ENCODE measurements around the gene NCOA5.

Gene NCOA5

GRCh38 chr20:46063151-46063550 lies 26.6 kb downstream of the NCOA5 start:
- DNase-seq (ENCODE audit: low read depth in 1 of 2, low spot score in 1 of 2) = no peak

GRCh38 chr20:46062621-46063020 lies 27.1 kb downstream of the NCOA5 start:
- DNase-seq (ENCODE audit: low read depth in 1 of 2, low spot score in 1 of 2) = no peak

GRCh38 chr20:46062151-46062550 lies 27.6 kb downstream of the NCOA5 start:
- no peak for DNase-seq (ENCODE audit: low read depth in 1 of 2, low spot score in 1 of 2)

GRCh38 chr20:46060975-46061374 lies 28.8 kb downstream of the NCOA5 start:
- no peak for DNase-seq (ENCODE audit: low read depth in 1 of 2, low spot score in 1 of 2)

- no peak for DNase-seq (ENCODE audit: low read depth in 1 of 2, low spot score in 1 of 2)
Observed at GRCh38 chr20:46060301-46060881, 29.4 kb downstream of the NCOA5 start.

GRCh38 chr20:46058599-46059281 lies 31.0 kb downstream of the NCOA5 start:
- no peak for DNase-seq (ENCODE audit: low read depth in 1 of 2, low spot score in 1 of 2)

GRCh38 chr20:46057856-46058598 lies 31.7 kb downstream of the NCOA5 start:
- no peak for DNase-seq (ENCODE audit: low read depth in 1 of 2, low spot score in 1 of 2)

GRCh38 chr20:46056970-46057855 lies 32.5 kb downstream of the NCOA5 start:
- no peak for DNase-seq (ENCODE audit: low read depth in 1 of 2, low spot score in 1 of 2)

GRCh38 chr20:46056027-46056833 lies 33.5 kb downstream of the NCOA5 start:
- DNase-seq (ENCODE audit: low read depth in 1 of 2, low spot score in 1 of 2) = no peak

- DNase-seq (ENCODE audit: low read depth in 1 of 2, low spot score in 1 of 2) = no peak
Observed at GRCh38 chr20:46055269-46055668, 34.5 kb downstream of the NCOA5 start.

- DNase-seq (ENCODE audit: low read depth in 1 of 2, low spot score in 1 of 2) = no peak
Observed at GRCh38 chr20:46054606-46055005, 35.2 kb downstream of the NCOA5 start.

GRCh38 chr20:46053416-46053815 lies 36.3 kb downstream of the NCOA5 start:
- no peak for DNase-seq (ENCODE audit: low read depth in 1 of 2, low spot score in 1 of 2)

- no peak for DNase-seq (ENCODE audit: low read depth in 1 of 2, low spot score in 1 of 2)
Observed at GRCh38 chr20:46051556-46052308, 38.0 kb downstream of the NCOA5 start.

- no peak for DNase-seq (ENCODE audit: low read depth in 1 of 2, low spot score in 1 of 2)
Observed at GRCh38 chr20:46050885-46051284, 38.9 kb downstream of the NCOA5 start.

GRCh38 chr20:46050444-46050843 lies 39.3 kb downstream of the NCOA5 start:
- no peak for DNase-seq (ENCODE audit: low read depth in 1 of 2, low spot score in 1 of 2)

GRCh38 chr20:46049815-46050214 lies 39.9 kb downstream of the NCOA5 start:
- DNase-seq (ENCODE audit: low read depth in 1 of 2, low spot score in 1 of 2) = no peak

- DNase-seq (ENCODE audit: low read depth in 1 of 2, low spot score in 1 of 2) = no peak
Observed at GRCh38 chr20:46049190-46049589, 40.6 kb downstream of the NCOA5 start.

GRCh38 chr20:46047821-46048220 lies 41.9 kb downstream of the NCOA5 start:
- DNase-seq (ENCODE audit: low read depth in 1 of 2, low spot score in 1 of 2) = no peak

GRCh38 chr20:46046588-46047310 lies 43.0 kb downstream of the NCOA5 start:
- no peak for DNase-seq (ENCODE audit: low read depth in 1 of 2, low spot score in 1 of 2)
